GM10847 (cell line): Measurements from ENCODE around the gene TUG1.
A peak's percentile ranks its signal among the peaks of the same experiment; 100 is the strongest.

Experiments
- POLR2A ChIP-seq: IDR thresholded peaks from 2 replicates; pipeline ENCODE4 v1.6.1; 2011; ENCODE audit not compliant: insufficient read length; ENCODE audit errors: extremely low read depth

TUG1 gene

DNA sequence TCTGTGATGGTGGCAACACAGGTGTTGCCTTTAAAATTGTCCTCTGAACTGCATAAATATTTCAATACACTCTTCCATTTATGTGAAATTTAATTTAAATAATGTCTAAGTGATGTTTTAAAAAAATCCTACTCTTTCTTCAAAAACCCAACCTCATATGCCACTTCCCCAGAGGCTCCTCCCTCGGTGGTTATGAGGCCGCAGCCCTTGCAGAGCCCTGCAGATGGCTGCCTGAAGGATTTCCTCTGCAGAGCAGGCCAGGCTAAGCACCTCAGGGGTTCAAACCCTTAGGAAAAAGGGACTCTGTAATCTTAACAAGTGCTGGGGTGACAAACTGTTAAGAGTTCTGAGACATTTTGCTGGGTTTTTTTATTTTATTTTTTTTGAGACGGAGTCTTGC, 25.7 kb upstream of the TUG1 start:
- TF ChIP-seq POLR2A: no peak

DNA sequence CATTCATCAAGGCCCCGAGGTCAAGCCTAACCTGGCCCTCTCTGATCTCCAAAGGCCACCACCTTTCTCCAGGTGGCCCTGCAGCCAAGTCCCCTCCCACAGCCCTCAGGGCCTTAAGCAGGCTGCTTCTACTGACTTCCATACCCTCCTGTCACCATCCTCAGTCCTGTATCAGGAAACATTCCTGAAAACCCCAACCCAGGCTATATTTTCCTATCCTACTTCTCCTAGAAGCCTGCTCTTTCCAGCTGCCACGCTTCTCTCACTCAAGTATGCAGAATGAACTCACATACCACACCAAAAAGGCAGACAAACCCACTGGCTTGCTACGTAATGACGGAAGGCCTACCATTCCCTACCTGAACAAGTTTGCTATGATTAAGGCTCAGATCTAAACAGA, 24.1 kb upstream of the TUG1 start:
- no peak for TF ChIP-seq POLR2A

DNA sequence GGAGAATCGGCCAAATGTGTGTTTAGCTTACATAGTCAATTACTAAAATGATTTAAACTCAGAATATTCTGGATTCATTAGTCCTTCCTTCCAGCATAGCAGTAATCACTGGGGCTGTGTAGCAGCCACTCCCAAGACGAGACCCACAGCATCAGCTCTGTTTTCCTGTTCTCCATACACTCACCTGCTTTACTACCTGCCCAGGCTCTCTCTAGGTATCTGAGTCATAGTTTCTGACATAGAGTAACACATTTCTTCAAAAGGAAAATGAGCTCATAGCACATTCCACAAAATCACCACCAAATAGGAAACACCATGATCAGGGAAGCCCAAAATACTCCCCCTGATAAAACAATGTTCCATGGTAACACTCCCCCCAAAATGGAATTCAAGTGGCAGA, 23.4 kb upstream of the TUG1 start:
- no peak for TF ChIP-seq POLR2A

DNA sequence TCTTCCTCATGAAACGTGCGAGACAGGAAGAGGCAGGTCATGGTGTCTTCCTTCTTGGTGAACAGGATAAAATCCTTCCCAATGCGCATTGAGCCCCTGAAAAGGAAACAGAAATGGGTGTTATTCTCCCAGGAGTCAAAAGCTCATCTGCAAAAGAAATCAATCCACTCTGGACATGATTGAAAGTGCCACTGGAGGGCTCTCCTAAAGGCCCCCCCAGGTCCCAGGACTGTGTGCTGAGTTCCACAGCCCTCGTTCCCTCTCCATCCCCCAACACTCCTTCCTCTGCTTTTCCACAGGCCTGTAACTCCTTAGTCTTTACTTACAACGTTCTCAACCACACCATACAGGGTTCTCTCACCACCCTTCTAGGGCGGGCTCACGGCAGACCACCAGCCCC, 22.7 kb upstream of the TUG1 start:
- no peak for TF ChIP-seq POLR2A

DNA sequence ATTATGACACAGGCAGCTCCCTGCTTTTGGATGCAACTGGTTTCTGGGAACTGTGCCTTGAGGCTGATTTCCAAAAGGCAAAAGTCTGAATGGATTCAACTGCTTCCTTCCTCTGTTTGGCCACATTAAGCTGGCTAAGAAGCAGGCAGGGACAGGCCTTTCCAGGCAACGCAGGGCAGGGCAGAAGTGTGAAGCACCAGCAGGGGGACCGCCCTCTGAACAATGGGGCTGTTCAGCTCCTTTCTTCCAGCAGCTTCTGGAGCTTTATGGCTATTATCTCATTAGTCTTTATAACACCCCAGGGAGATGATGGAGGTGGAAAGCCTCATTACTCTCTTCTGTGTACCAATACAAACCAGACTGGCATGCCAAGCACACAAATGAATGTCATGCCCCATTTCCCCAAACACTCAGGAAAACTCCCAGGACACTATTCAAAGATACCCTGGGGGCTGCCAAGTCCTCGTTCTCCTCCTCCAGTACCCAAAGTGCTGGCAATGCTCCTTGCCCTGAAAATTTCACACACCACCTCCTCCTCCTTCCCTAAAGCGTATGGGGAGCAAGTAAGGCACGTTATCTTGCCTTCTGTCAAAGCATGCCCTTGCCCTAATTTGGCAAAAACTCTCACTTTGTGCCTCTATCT, 21.8 kb upstream of the TUG1 start:
- TF ChIP-seq POLR2A: no peak

DNA sequence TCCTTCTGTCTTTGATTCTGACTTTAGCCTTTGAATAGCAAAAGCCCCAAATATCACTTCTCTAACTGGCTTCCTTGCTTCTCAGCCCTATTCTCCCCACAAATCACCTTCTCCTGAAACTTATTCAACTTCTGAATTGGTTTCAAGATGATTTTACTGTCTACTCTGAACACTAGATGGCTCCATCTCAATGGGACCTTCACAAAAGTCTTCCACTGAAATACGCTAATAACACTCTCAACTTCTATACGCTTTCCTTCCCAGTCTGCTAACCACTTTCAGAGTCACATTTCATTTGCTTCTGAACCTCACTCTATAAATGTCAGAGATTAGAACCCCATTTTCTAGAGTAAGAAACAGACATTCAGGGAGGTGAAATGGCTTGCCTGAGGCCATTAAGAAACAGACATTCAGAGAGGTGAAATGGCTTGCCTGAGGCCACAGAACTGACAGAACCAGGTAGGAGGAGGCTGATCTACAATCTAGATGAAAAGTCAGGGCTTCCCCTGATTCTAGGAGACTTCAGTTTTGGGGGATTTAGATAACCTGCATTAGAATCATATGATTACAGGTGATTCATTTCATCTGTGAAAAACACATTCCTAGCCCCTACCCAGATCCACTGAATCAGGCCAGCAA, 21.1 kb upstream of the TUG1 start:
- no peak for TF ChIP-seq POLR2A

DNA sequence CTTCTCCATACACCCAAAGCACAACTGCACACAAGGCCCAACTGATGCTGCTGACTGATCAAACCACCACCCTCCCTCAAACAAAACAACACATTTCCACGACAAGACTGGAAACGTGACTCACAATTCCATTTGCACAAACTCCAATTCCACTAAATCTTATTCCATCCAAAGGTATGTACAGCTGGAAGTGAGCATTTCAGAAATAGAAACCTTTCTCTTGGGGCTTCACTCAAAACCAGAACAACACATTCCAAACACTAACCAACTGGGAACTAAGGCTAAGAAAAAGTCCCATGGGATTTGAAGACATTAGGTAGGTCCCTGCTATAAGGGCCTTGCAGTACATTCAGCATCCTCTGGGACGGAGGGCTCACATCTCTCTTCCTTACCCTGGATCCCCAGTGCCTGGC, 20.1 kb upstream of the TUG1 start:
- no peak for TF ChIP-seq POLR2A

DNA sequence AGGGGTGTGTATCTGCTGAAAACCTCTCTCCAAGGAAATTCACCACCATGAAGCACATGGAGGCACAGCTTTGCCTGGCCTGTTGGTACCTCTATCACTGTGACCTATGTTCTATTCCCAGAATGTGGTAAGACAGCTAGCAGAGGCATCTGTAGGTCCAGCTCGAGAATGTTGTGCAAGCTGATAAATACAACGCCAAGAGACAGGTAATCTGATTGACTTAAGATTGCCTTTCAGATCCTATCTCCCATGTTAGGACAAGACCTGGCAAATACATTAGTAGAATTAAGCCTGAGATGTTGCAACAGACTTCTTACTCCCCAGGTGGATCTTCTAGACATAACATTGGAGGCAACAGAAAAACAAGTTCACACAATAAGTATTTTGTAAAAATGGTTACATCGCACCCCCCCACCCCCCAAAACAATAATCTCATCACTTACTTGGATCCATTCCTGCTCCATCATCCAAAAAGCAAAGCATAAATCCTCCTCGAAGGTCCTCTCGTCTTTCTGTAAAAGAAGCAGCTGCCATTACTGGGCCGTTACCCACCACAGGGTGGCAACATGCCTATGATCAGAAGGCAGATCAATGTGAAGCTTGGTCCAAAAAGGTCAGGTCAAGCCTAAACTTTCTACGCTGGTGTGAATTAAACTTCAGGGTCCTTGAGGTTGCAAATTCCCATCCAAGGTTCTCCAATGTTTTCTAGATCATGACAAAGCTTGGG, 19.0 kb upstream of the TUG1 start:
- no peak for TF ChIP-seq POLR2A

DNA sequence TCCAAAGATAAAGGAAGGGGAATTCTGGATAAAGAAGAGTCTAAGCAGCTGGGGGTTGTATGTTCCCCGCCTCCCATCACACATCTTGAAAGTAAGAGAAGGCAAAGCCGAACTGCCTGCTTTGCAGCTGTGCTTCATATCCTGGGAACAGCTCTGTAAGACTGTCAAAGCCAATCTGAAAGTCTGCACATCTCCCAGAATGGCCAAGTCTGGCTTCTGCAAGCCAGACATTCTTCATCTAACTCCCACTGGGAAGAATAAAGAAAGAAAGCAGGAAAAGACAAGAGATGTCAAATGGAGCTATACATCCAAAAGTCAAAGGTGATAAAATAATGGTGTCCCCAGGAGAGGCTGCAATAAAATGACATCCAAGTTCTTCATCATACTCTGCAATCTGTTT, 15.9 kb upstream of the TUG1 start:
- no peak for TF ChIP-seq POLR2A

DNA sequence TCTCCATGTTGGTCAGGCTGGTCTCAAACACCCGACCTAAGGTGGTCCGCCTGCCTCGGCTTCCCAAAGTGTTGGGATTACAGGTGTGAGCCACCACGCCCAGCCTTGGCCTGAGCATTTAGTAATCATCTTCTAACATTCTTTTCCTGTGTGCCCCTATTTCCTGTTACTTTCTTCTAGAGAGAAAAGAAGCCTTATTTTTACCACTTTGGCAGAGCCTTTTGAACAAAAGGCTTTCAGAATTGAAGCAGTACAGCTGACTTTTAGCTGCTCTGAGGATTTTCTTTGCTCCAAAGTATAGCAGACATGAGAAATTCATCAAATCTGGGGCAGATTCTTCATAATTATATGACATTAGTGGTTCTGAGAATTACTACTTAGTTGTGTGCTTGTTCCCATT, 13.9 kb upstream of the TUG1 start:
- no peak for TF ChIP-seq POLR2A

DNA sequence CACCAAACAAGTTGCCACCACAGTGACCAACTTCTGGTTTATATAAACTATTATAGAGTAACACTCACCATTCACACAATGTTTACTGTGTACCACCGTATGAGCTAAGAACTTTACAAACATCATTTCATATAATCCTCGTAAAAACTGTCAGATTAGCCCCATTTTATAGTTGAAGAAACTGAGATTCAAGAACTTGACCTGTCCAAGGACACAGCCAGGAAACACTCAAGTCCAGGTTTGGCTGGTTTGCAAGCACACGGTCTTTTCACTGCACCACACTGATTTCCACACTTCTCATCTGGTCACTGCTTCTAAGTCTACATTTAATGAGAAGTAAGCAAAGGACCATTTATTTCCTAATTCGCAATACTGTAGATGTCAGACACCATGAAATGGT, 4.2 kb upstream of the TUG1 start:
- TF ChIP-seq POLR2A: no peak

DNA sequence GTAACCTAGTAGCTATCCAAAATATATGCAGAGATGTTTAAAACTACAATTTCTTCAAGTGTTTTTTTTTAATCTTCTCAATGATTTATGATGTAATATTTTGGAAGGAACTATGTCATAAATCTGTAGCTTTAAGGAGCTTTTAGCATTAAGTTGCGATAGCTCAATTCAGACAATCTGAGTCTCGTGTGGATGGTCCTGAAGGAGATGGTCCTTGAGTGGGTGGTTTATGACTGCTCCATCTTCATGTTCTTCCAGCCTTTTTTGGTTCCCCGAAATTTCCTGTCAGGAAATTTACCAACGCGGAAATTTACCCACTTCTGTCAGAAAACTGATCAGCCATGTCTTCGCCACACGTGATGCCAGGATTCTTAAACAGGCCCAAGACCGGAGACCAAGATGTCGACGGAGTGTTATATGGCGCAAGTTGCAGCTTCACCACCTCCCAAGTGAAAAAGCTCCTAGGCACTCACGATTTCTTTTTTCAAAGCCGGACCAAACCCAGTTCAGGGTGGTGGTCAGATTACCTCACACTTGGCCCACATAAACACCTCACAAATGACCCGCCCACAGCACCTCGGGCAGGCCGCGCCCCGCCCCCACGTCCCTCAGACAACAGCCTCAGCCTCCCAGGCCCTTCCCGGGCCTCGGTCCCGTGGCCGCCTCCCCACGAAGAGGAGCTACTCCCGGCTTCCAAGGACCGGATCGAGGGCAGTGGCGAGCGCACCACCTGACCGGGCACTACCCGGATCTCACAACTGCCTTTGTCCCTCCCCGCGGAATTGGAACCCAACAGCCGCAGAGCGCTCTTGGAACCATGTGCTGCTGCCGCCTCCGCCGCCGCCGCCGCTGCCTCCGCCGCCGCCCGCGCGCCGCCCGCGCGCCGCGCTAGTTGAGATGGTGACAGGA, 796 bp upstream of the TUG1 start, which contains the start of gene MORC2:
TSS of gene MORC2 (minus strand) at position 760 of the 909 bp plus-strand sequence. CDS start 885 bp downstream, outside the sequence.
- TF ChIP-seq POLR2A: no peak

DNA sequence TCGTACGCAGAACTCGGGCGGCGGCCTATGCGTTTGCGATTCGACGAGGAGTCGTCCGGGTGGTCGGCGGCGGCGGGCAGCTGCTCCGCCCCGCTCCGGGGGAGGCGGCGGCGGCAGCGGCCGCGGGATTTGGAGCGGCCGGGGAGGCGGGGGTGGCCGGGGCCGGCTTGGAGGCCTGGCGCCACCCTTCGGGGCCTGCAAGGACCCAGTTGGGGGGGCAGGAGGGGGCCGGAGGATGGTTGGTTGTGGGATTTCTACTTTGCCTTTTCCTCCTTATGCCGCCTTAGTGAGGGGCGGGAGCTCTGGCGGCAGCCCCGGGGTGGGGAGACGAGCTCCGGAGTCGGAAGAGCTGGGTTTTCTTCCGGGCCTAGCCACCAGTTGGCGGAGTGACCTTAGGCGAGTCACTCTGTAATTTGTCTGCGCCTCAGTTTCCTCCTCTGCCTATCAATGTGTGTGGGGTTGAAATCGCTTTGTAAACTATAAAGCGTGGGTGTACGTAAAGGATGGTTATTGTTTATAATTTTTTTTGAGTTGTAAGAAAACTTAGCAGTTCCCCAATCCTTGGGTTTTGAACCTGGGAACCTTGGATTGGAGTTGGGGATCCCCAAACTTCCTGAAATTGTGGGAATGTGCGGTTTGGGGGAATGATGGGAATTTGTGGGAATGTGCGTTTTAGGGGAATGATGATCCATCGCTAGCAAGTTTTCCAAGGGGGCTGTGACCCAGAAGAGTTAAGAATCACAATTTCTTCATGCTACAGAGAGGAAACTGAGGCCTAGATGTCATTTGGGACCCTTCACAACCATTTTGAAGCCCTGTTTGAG, 679 bp downstream of the TUG1 start:
- TF ChIP-seq POLR2A: peak; percentile 19

DNA sequence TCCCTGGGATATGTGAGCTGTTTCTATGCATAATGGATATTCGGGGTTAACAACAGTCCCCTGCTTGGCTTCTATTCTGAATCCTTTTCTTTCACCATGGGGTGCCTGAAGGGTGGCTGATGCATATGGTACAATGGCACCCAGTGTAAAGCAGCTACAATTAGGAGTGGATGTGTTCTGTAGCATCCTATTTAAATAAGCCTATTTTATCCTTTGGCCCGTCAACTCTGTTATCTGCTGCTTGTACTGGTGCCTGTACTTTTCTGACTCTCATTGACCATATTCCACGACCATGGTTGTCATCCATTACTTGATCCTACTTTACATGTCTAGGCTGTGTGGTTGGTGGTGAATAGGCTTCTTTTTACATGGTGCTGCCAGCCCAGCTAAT, 1.3 kb downstream of the TUG1 start:
- no peak for TF ChIP-seq POLR2A
